ENCODE measurements around the gene BEND6.
"Not testable (repeated sequence)": the region's sequence is repeated elsewhere in the genome, so short reads cannot be mapped to it uniquely, and the experiment has no call there.

The BEND6 gene

DNA sequence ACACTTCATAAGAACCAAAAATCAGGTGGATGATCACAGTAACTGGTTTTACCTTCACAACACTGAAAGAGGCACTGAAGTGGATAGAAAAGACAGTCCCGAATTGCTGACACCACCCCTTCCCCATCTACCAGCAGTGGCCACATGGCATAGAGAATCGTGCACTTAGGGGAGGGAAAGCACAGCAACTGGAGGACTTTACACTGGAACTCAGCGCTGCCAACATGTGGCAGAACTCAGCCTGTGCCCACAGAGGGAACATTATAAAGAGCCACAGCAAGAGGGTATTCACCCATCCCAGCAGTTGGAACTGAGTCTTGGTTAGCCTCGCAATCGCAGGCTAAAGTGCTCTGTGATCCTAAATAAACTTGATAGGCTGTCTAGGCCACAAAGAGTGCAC lies 85.1 kb downstream of the BEND6 start:
- no peaks in the 10 kb centered on the region for H3K9me3 ChIP-seq (replicated peaks; ENCODE audit: low read length)
- no peak overlapping the region for H3K4me2 ChIP-seq (ENCODE audit: low read length)
- no peak overlapping the region for H3K4me3 ChIP-seq (ENCODE audit: low read length)
- peaks cover 3% of the 10 kb centered on the region for H3K27me3 ChIP-seq (ENCODE audit: control insufficient read depth, insufficient read depth, low read length)
- no peak overlapping the region for H3K9ac ChIP-seq (ENCODE audit: low read depth, low read length)
- H3K36me3 ChIP-seq (ENCODE audit: insufficient read depth, low read length), result no peaks in the 10 kb centered on the region
- H3K4me1 ChIP-seq (ENCODE audit: control insufficient read depth, insufficient read depth, low read length), result no peaks in the 10 kb centered on the region

DNA sequence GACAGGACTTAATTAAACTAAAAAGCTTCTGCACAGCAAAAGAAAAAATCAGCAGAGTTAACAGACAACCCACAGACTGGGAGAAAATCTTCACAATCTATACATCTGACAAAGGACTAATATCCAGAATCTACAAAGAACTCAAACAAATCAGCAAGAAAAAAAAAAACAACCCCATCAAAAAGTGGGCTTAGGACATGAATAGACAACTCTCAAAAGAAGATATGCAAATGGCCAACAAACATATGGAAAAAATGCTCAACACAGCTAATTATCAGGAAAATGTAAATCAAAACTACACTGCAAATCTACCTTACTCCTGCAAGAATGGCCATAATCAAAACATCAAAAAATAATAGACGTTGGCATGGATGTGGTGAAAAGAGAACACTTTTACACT lies 89.2 kb downstream of the BEND6 start:
- H3K9me3 ChIP-seq (replicated peaks; ENCODE audit: low read length); H3K4me3 ChIP-seq (ENCODE audit: low read length); H3K4me2 ChIP-seq (ENCODE audit: low read length); H3K36me3 ChIP-seq (ENCODE audit: insufficient read depth, low read length); H3K27me3 ChIP-seq (ENCODE audit: control insufficient read depth, insufficient read depth, low read length); H3K9ac ChIP-seq (ENCODE audit: low read depth, low read length): not testable (repeated sequence)
- peaks cover 12% of the 10 kb centered on the region for H3K4me1 ChIP-seq (ENCODE audit: control insufficient read depth, insufficient read depth, low read length)

DNA sequence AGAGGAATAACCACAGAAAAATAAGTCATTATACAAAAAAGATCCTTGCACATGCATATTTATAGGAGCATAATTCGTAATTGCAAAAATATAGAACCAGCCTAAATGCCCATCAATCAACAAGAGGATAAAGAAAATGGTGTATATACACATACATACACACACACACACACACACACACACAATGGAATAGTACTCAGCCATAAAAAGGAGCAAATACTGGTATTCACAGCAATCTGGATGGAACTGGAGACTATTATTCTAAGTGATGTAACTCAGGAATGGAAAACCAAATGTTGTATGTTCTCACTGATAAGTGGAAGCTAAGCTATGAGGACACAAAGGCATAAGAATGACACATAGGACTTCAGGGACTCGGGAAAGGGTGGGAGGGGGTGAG lies 89.7 kb downstream of the BEND6 start:
- Histone ChIP-seq H3K9me3 (replicated peaks; ENCODE audit: low read length) (no peaks in the 10 kb centered on the region), H3K9ac (ENCODE audit: low read depth, low read length) (no peak overlapping the region), H3K4me3 (ENCODE audit: low read length) (no peak overlapping the region), H3K4me2 (ENCODE audit: low read length) (no peak overlapping the region), H3K4me1 (ENCODE audit: control insufficient read depth, insufficient read depth, low read length) (peaks cover 17% of the 10 kb centered on the region), H3K36me3 (ENCODE audit: insufficient read depth, low read length) (peaks cover 5% of the 10 kb centered on the region), H3K27me3 (ENCODE audit: control insufficient read depth, insufficient read depth, low read length) (no peaks in the 10 kb centered on the region)

DNA sequence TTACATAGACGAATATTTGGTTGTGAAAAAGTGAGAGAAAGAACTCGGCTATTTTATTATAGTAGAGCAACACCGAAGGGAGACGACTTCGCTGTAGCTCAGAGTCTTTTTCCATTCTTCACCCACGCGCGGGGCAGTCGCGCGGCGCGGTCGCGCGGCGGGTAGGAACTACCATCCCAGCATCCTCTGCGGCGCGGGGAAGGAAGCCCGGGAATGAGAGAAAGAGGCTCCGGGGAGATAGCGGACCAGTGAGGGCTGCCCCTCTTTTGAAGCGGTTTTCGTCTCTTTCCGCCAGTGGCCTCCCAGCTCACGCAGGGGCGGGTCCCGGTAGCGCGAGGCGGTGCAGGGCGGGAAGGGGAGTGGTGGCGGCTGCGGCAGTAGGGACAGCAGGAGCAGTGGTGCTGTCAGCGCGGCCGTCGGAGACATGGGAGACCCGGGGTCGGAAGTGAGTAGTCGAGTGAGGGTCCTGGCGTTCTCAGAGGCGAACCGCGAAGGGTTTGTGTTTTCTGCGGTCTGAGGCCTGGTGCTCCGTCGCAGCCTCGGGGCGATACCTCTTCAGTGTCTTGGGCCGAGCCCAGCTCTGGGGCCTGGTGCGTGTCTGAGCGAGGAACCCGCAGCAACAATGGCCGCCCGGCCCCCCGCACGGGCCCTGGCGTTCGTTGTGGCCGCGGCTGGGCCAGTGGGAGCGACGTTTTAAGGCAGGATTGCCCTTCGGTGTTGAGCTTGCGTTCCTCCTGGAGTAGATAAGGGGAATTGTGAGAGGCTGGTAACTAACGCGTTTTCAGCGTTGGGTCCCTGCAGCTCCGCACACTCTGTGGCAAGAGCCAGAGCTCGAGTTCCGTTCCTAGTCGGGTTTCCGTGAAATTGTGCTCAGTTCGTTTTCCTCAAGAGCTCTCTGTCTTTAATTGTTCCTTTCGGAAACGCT lies 91.7 kb downstream of the BEND6 start, which contains the start of gene KIAA1586:
Gene KIAA1586, plus strand, starts transcription at position 362 of the 925 bp plus-strand sequence. Its CDS starts 63 bp downstream, at position 425.
- peak within 1 kb of the TSS; percentile 80 for H3K4me2 ChIP-seq (ENCODE audit: low read length)
- H3K36me3 ChIP-seq (ENCODE audit: insufficient read depth, low read length), result peaks cover 21% of the 10 kb centered on the region
- not testable (repeated sequence) for H3K27me3 ChIP-seq (ENCODE audit: control insufficient read depth, insufficient read depth, low read length); H3K9me3 ChIP-seq (replicated peaks; ENCODE audit: low read length)
- H3K4me1 ChIP-seq (ENCODE audit: control insufficient read depth, insufficient read depth, low read length), result peaks cover 17% of the 10 kb centered on the region
- H3K4me3 ChIP-seq (ENCODE audit: low read length), result peak within 1 kb of the TSS; percentile 71
- H3K9ac ChIP-seq (ENCODE audit: low read depth, low read length), result peak within 1 kb of the TSS; percentile 77

DNA sequence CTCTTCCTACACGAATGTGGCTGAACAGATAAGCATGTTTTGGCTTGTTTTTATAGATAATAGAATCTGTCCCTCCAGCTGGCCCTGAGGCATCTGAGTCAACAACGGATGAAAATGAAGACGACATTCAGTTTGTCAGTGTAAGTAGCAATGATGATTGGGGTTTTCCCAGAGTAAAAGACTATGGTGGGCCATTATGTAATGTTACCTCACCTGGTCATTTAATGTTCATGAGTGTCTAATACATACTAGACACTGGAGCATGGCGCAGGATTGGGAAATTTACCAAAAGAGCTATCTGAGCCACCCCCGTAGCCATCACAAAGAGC lies 92.3 kb downstream of the BEND6 start:
- H3K27me3 ChIP-seq (ENCODE audit: control insufficient read depth, insufficient read depth, low read length); H3K4me3 ChIP-seq (ENCODE audit: low read length); H3K4me2 ChIP-seq (ENCODE audit: low read length); H3K9me3 ChIP-seq (replicated peaks; ENCODE audit: low read length); H3K9ac ChIP-seq (ENCODE audit: low read depth, low read length): not testable (repeated sequence)
- Histone ChIP-seq H3K4me1 (ENCODE audit: control insufficient read depth, insufficient read depth, low read length) (peaks cover 17% of the 10 kb centered on the region), H3K36me3 (ENCODE audit: insufficient read depth, low read length) (peaks cover 24% of the 10 kb centered on the region)

DNA sequence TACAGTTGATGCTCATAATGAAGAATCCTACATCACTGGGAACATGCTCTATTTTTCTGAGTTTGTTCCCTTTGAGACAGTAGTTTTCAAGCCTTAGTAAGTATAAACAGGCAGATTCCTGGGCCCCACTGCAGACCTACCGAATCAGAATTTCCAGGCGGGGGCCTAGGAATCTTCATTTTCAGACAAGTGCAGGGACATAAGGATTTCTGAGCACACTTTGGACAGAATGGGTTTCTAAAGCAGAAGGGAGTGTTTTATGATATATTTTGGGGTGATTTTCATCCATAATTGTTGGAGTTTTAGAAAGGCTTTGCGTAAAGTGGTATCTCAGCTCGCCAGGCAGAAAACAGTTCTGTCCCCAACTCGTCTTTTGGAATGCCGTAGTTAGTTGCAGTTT lies 93.0 kb downstream of the BEND6 start:
- peaks cover 29% of the 10 kb centered on the region for H3K36me3 ChIP-seq (ENCODE audit: insufficient read depth, low read length)
- peak overlapping the region; percentile 51 for H3K4me3 ChIP-seq (ENCODE audit: low read length)
- H3K27me3 ChIP-seq (ENCODE audit: control insufficient read depth, insufficient read depth, low read length); H3K9me3 ChIP-seq (replicated peaks; ENCODE audit: low read length): not testable (repeated sequence)
- H3K4me1 ChIP-seq (ENCODE audit: control insufficient read depth, insufficient read depth, low read length), result peaks cover 17% of the 10 kb centered on the region
- H3K4me2 ChIP-seq (ENCODE audit: low read length), result peak overlapping the region; percentile 75
- peak overlapping the region; percentile 26 for H3K9ac ChIP-seq (ENCODE audit: low read depth, low read length)

DNA sequence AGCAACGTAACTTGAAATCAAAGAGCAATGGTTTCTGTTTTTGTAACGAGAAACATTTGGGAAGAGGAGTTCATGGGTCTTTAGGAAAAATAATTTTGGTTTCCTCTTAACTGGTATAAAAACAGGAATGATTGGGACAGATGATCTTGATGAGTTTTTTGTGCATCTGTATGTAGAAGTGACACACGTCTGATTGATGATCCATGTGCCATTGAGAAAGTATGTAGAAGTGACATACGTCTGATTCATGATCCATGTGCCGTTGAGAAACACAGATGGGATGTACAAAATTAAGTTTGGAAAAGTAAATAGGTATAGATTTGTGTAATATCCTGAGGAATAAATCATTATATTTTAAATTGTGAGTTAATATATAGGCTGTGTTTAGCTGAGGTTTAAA lies 93.7 kb downstream of the BEND6 start:
- Histone ChIP-seq H3K4me3 (ENCODE audit: low read length) (peak overlapping the region; percentile 51), H3K9ac (ENCODE audit: low read depth, low read length) (peak overlapping the region; percentile 26), H3K27me3 (ENCODE audit: control insufficient read depth, insufficient read depth, low read length) (no peaks in the 10 kb centered on the region), H3K36me3 (ENCODE audit: insufficient read depth, low read length) (peaks cover 36% of the 10 kb centered on the region), H3K4me1 (ENCODE audit: control insufficient read depth, insufficient read depth, low read length) (peaks cover 17% of the 10 kb centered on the region), H3K9me3 (replicated peaks; ENCODE audit: low read length) (no peaks in the 10 kb centered on the region), H3K4me2 (ENCODE audit: low read length) (peak overlapping the region; percentile 75)

DNA sequence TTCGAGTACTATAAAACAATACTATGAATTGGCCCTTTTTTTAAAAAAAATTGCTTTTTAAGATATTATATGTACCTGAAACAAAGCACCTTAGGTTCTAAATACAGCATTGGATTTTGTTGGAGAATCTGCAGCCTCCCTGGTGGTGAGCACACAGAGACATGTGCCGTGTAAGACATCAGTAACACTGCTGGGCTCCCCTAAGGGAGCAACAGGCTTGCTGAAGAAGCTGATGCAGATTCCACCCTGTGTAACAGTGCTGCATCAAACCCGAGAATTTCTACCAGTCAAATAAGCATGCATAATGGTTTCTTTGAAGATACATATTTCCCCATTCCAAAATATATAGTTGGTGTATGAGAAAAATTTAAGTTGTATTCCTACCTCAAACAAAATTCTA lies 108.9 kb downstream of the BEND6 start:
- H3K4me3 ChIP-seq (ENCODE audit: low read length), result no peak overlapping the region
- H3K4me2 ChIP-seq (ENCODE audit: low read length), result no peak overlapping the region
- no peaks in the 10 kb centered on the region for H3K4me1 ChIP-seq (ENCODE audit: control insufficient read depth, insufficient read depth, low read length)
- no peaks in the 10 kb centered on the region for H3K27me3 ChIP-seq (ENCODE audit: control insufficient read depth, insufficient read depth, low read length)
- no peak overlapping the region for H3K9ac ChIP-seq (ENCODE audit: low read depth, low read length)
- H3K9me3 ChIP-seq (replicated peaks; ENCODE audit: low read length), result no peaks in the 10 kb centered on the region
- peaks cover 29% of the 10 kb centered on the region for H3K36me3 ChIP-seq (ENCODE audit: insufficient read depth, low read length)

DNA sequence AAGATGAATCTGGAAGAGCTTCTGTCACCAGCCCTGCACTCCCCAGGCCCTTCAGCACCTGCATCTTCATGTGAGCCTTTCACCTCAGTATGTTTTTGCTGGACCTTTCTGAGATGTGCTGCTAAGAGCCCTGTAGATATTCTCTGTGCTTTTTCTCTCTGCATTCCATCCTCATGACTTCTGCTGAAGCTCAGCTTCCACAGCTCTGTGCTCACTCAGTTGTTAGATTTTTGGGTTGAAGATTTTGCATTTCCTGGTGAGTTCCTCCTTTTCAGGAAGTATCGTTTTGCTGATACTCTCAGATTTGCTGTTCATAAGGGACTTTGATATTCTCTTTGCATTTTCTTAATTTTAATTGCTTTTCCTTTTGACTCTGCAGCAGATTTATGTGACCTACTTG lies 109.9 kb downstream of the BEND6 start:
- Histone ChIP-seq H3K36me3 (ENCODE audit: insufficient read depth, low read length) (peaks cover 25% of the 10 kb centered on the region), H3K4me3 (ENCODE audit: low read length) (no peak overlapping the region), H3K9me3 (replicated peaks; ENCODE audit: low read length) (no peaks in the 10 kb centered on the region), H3K4me2 (ENCODE audit: low read length) (no peak overlapping the region), H3K9ac (ENCODE audit: low read depth, low read length) (no peak overlapping the region), H3K4me1 (ENCODE audit: control insufficient read depth, insufficient read depth, low read length) (no peaks in the 10 kb centered on the region), H3K27me3 (ENCODE audit: control insufficient read depth, insufficient read depth, low read length) (no peaks in the 10 kb centered on the region)

DNA sequence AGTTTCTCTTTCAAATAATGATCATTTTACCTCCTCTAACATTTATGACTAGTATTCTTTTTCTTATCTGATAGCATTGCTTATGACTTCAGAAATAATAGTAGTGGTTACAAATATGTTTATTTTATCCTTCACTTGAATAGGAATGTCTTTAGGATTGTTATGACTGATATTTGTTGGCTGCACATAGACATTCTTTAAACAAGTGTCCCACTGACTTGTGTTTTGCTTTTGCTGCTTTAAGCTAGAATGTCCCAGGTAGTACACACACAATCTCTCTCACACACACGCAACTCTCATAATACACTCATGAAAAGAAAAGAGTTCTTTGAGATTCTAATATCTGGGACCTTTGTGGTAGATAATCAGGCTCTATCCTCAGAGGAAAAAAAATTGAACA lies 113.2 kb downstream of the BEND6 start:
- Histone ChIP-seq H3K9me3 (replicated peaks; ENCODE audit: low read length) (no peaks in the 10 kb centered on the region), H3K9ac (ENCODE audit: low read depth, low read length) (no peak overlapping the region)

DNA sequence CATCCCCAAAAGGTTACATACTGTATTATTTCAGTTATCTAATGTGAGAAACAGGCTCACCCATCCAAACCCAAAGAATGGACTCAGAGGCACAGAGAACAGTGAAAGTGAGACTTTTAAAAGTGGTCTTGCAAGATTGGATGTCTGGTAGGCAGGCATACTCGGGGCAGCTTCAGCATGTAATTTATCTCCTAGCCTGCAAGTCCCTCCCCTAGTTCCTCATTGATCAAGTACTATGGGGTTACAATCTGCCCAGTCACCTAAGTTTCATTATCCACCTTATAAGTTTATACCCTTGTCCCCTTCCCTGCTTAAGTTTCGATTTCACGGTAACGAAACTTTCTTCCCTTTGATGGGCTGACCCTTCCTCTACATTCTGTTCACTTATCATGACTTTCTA lies 114.3 kb downstream of the BEND6 start:
- H3K4me1 ChIP-seq (ENCODE audit: control insufficient read depth, insufficient read depth, low read length), result no peaks in the 10 kb centered on the region
- H3K27me3 ChIP-seq (ENCODE audit: control insufficient read depth, insufficient read depth, low read length), result no peaks in the 10 kb centered on the region
- H3K36me3 ChIP-seq (ENCODE audit: insufficient read depth, low read length), result peaks cover 9% of the 10 kb centered on the region
- no peak overlapping the region for H3K4me3 ChIP-seq (ENCODE audit: low read length)
- H3K9ac ChIP-seq (ENCODE audit: low read depth, low read length), result no peak overlapping the region
- no peaks in the 10 kb centered on the region for H3K9me3 ChIP-seq (replicated peaks; ENCODE audit: low read length)
- no peak overlapping the region for H3K4me2 ChIP-seq (ENCODE audit: low read length)

More for the DNA sequence above, 113.2 kb downstream of the BEND6 start:
- H3K4me2 ChIP-seq (ENCODE audit: low read length), result peak overlapping the region; percentile 21
- no peak overlapping the region for H3K4me3 ChIP-seq (ENCODE audit: low read length)
- H3K36me3 ChIP-seq (ENCODE audit: insufficient read depth, low read length), result peaks cover 14% of the 10 kb centered on the region
- H3K4me1 ChIP-seq (ENCODE audit: control insufficient read depth, insufficient read depth, low read length), result no peaks in the 10 kb centered on the region
- H3K27me3 ChIP-seq (ENCODE audit: control insufficient read depth, insufficient read depth, low read length), result no peaks in the 10 kb centered on the region

DNA sequence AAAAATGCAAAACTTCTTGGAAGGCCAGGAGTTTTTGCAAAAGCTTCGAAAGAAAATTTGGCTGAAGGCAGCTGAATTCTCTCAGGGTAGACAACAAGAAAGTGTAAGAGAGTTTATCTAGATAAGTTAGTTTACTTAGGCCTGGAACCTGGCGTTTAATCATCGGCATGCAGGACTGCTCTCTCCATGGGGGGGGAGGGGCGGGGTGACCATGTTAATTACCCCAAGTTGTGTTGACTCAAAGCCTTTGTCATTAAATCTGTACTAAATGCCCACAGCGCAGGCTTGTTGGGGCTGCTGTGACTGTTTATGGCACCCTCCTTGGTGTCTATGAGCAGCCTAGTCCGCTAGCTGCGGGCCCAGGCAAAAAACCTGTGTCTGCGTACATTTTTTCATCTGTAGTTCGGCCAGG lies 115.0 kb downstream of the BEND6 start:
- Histone ChIP-seq H3K9me3 (replicated peaks; ENCODE audit: low read length) (no peaks in the 10 kb centered on the region), H3K9ac (ENCODE audit: low read depth, low read length) (no peak overlapping the region), H3K27me3 (ENCODE audit: control insufficient read depth, insufficient read depth, low read length) (no peaks in the 10 kb centered on the region), H3K4me2 (ENCODE audit: low read length) (no peak overlapping the region), H3K4me3 (ENCODE audit: low read length) (no peak overlapping the region), H3K4me1 (ENCODE audit: control insufficient read depth, insufficient read depth, low read length) (no peaks in the 10 kb centered on the region), H3K36me3 (ENCODE audit: insufficient read depth, low read length) (peaks cover 9% of the 10 kb centered on the region)
